GM18519 (cell line): Measurements from ENCODE around the gene TNFSF18.

ENCODE experiments used
- ATAC-seq: cut with Tn5 transposase; IDR thresholded peaks from one replicate; pipeline ENCODE4 v1.9.1; 2021; ENCODE audit warnings: mild to moderate bottlenecking, moderate library complexity; ENCODE audit not compliant: unreplicated experiment, low FRiP score

Gene TNFSF18

GRCh38 chr1:173042806-173043205 lies 7.9 kb downstream of the TNFSF18 start:
- no peak for ATAC-seq

- ATAC-seq: no peak
Measured at GRCh38 chr1:173039626-173040025, 11.1 kb downstream of the TNFSF18 start.

- ATAC-seq: no peak
Measured at GRCh38 chr1:173038875-173039554, 11.7 kb downstream of the TNFSF18 start.

GRCh38 chr1:173024543-173024942 lies 26.2 kb downstream of the TNFSF18 start:
- no peak for ATAC-seq

GRCh38 chr1:173023343-173023742 lies 27.4 kb downstream of the TNFSF18 start:
- ATAC-seq: no peak

- peak; percentile 73 for ATAC-seq
Measured at GRCh38 chr1:173020138-173020750, 30.5 kb downstream of the TNFSF18 start.

GRCh38 chr1:173017792-173018191 lies 32.9 kb downstream of the TNFSF18 start:
- ATAC-seq: no peak

GRCh38 chr1:173016419-173016818 lies 34.3 kb downstream of the TNFSF18 start:
- ATAC-seq: no peak

GRCh38 chr1:173015629-173016028 lies 35.1 kb downstream of the TNFSF18 start:
- no peak for ATAC-seq

GRCh38 chr1:173014160-173014559 lies 36.6 kb downstream of the TNFSF18 start:
- no peak for ATAC-seq

- no peak for ATAC-seq
Measured at GRCh38 chr1:173012126-173012525, 38.6 kb downstream of the TNFSF18 start.

- ATAC-seq: no peak
Measured at GRCh38 chr1:173009597-173009996, 41.1 kb downstream of the TNFSF18 start.

GRCh38 chr1:173005196-173005864 lies 45.4 kb downstream of the TNFSF18 start:
- ATAC-seq: no peak

GRCh38 chr1:173002891-173003838 lies 47.6 kb downstream of the TNFSF18 start:
- ATAC-seq: no peak

GRCh38 chr1:172999349-172999748 lies 51.4 kb downstream of the TNFSF18 start:
- no peak for ATAC-seq

- ATAC-seq: no peak
Measured at GRCh38 chr1:172997941-172998361, 52.8 kb downstream of the TNFSF18 start.

GRCh38 chr1:172993640-172994039 lies 57.1 kb downstream of the TNFSF18 start:
- no peak for ATAC-seq

GRCh38 chr1:172991674-172992400 lies 58.9 kb downstream of the TNFSF18 start:
- no peak for ATAC-seq

- ATAC-seq: no peak
Measured at GRCh38 chr1:172990598-172991215, 60.0 kb downstream of the TNFSF18 start.
